Naive B cell (primary cell): ENCODE data around the gene RANBP17. TPM values are rescaled to one million over a fixed set of nuclear protein-coding genes. Genes with fewer than 3 reads are reported as not detected.

Experiments used
- ATAC-seq, 2 donors: fragments of 150-1000 bp; cut with Tn5 transposase; 2 replicates each; pipeline ENCODE4 v1.10.0; 2021; ENCODE audit warnings: low read depth in 2 of 2, mild to moderate bottlenecking in 2 of 2, moderate library complexity in 2 of 2
- DNase-seq: peaks from one replicate; pipeline ENCODE4 v3.0.0; 2022
- H3K27ac Mint-ChIP-seq, 6 donors: one replicate each; pipeline ENCODE4 v1.8.0; 2020 to 2022; ENCODE audit warnings: mild to moderate bottlenecking in 6 of 6, mixed read lengths in 6 of 6, moderate library complexity in 5 of 6, inconsistent platforms in 2 of 6
- H3K27me3 Mint-ChIP-seq, 3 donors: one replicate each; pipeline ENCODE4 v1.8.0; 2021 to 2022; ENCODE audit warnings: mixed read lengths in 3 of 3, mild to moderate bottlenecking in 1 of 3
- H3K36me3 Mint-ChIP-seq, 2 donors: one replicate each; pipeline ENCODE4 v1.8.0; 2020 to 2022; ENCODE audit warnings: mixed read lengths in 2 of 2, inconsistent platforms in 1 of 2, mild to moderate bottlenecking in 1 of 2
- H3K4me1 Mint-ChIP-seq, 3 donors: one replicate each; pipeline ENCODE4 v1.8.0; 2020 to 2022; ENCODE audit warnings: mixed read lengths in 3 of 3, inconsistent platforms in 1 of 3, mild to moderate bottlenecking in 1 of 3, moderate library complexity in 1 of 3
- H3K4me3 Mint-ChIP-seq, 8 donors: one replicate each; pipeline ENCODE4 v1.8.0; 2020 to 2022; ENCODE audit warnings: mild to moderate bottlenecking in 8 of 8, mixed read lengths in 8 of 8, moderate library complexity in 8 of 8, inconsistent platforms in 2 of 8
- H3K9me3 Mint-ChIP-seq, 7 donors: one replicate each; pipeline ENCODE4 v1.8.0; 2020 to 2022; ENCODE audit warnings: mixed read lengths in 7 of 7, mild to moderate bottlenecking in 5 of 7, inconsistent platforms in 2 of 7, moderate library complexity in 1 of 7
- polyA plus RNA-seq, 6 donors: library from polyadenylated mRNA; unstranded; fragments of 300-500 nt; fragmentation: Illumina TruSeq; gene quantifications; one replicate each; pipeline ENCODE4 v1.2.3, GENCODE V29; 2021; ENCODE audit warnings: low read depth in 6 of 6

The RANBP17 gene
- polyA plus RNA-seq, 6 donors from 2014 or later, result not detected

- Mint-ChIP-seq H3K4me1 (no peaks in the 10 kb centered on the region), H3K36me3 (no peaks in the 10 kb centered on the region), H3K27ac (no peak overlapping the region), H3K9me3 (no peaks in the 10 kb centered on the region), H3K4me3 (no peak overlapping the region), H3K27me3 (peaks cover 0 to 3% (median 0%) of the 10 kb centered on the region in 3 donors)
- DNase-seq (no peak), ATAC-seq (no peak)
These were observed 276.1 kb downstream of the RANBP17 start for GRCh38 chr5:171137768-171138525.

- Mint-ChIP-seq H3K36me3 (no peaks in the 10 kb centered on the region), H3K27me3 (peaks cover 0 to 7% (median 0%) of the 10 kb centered on the region in 3 donors), H3K4me3 (no peak overlapping the region), H3K4me1 (no peaks in the 10 kb centered on the region), H3K9me3 (no peaks in the 10 kb centered on the region), H3K27ac (no peak overlapping the region)
- DNase-seq (no peak), ATAC-seq (no peak)
These were observed 277.4 kb downstream of the RANBP17 start for GRCh38 chr5:171139227-171139626.

- DNase-seq (no peak), ATAC-seq (no peak)
- Mint-ChIP-seq H3K4me3 (no peak overlapping the region), H3K27me3 (peaks cover 0 to 4% (median 0%) of the 10 kb centered on the region in 3 donors), H3K9me3 (no peaks in the 10 kb centered on the region), H3K4me1 (no peaks in the 10 kb centered on the region), H3K36me3 (no peaks in the 10 kb centered on the region), H3K27ac (no peak overlapping the region)
These were observed 280.8 kb downstream of the RANBP17 start for GRCh38 chr5:171142617-171143016.

- Mint-ChIP-seq H3K27ac (no peak overlapping the region), H3K4me1 (no peaks in the 10 kb centered on the region), H3K27me3 (peaks cover 0 to 4% (median 0%) of the 10 kb centered on the region in 3 donors), H3K4me3 (no peak overlapping the region), H3K9me3 (no peaks in the 10 kb centered on the region), H3K36me3 (no peaks in the 10 kb centered on the region)
- no peak for ATAC-seq
- no peak for DNase-seq
These were observed 281.4 kb downstream of the RANBP17 start for GRCh38 chr5:171143171-171143570.

GRCh38 chr5:171143926-171144325, 282.1 kb downstream of the RANBP17 start:
- Mint-ChIP-seq H3K27ac (no peak overlapping the region), H3K4me3 (no peak overlapping the region), H3K36me3 (no peaks in the 10 kb centered on the region), H3K27me3 (peaks cover 0 to 4% (median 0%) of the 10 kb centered on the region in 3 donors), H3K4me1 (no peaks in the 10 kb centered on the region), H3K9me3 (no peaks in the 10 kb centered on the region)
- ATAC-seq (no peak), DNase-seq (no peak)

- no peak overlapping the region for H3K4me3 Mint-ChIP-seq
- no peaks in the 10 kb centered on the region for H3K36me3 Mint-ChIP-seq
- H3K27me3 Mint-ChIP-seq, result no peaks in the 10 kb centered on the region
- no peak overlapping the region for H3K27ac Mint-ChIP-seq
- no peak for ATAC-seq
- no peak for DNase-seq
- peaks cover 0 to 7% (median 0%) of the 10 kb centered on the region in 3 donors for H3K4me1 Mint-ChIP-seq
- no peaks in the 10 kb centered on the region for H3K9me3 Mint-ChIP-seq
These were observed 287.5 kb downstream of the RANBP17 start for GRCh38 chr5:171149333-171149732.

- DNase-seq, result no peak
- Mint-ChIP-seq H3K4me3 (no peak overlapping the region), H3K36me3 (no peaks in the 10 kb centered on the region), H3K27me3 (no peaks in the 10 kb centered on the region), H3K4me1 (peaks cover 0 to 12% (median 0%) of the 10 kb centered on the region in 3 donors), H3K27ac (no peak overlapping the region), H3K9me3 (no peaks in the 10 kb centered on the region)
- no peak for ATAC-seq
These were observed 288.0 kb downstream of the RANBP17 start for GRCh38 chr5:171149772-171150171.

GRCh38 chr5:171152382-171152781, 290.6 kb downstream of the RANBP17 start:
- Mint-ChIP-seq H3K27me3 (no peaks in the 10 kb centered on the region), H3K27ac (no peak overlapping the region), H3K9me3 (no peaks in the 10 kb centered on the region), H3K36me3 (no peaks in the 10 kb centered on the region), H3K4me1 (peaks cover 0 to 12% (median 0%) of the 10 kb centered on the region in 3 donors), H3K4me3 (no peak overlapping the region)
- no peak for DNase-seq
- ATAC-seq, result no peak

GRCh38 chr5:171155621-171156020, 293.8 kb downstream of the RANBP17 start:
- Mint-ChIP-seq H3K4me3 (no peak overlapping the region), H3K27me3 (no peaks in the 10 kb centered on the region), H3K4me1 (peaks cover 0 to 12% (median 0%) of the 10 kb centered on the region in 3 donors), H3K27ac (no peak overlapping the region), H3K36me3 (no peaks in the 10 kb centered on the region), H3K9me3 (no peaks in the 10 kb centered on the region)
- ATAC-seq (no peak), DNase-seq (no peak)

GRCh38 chr5:171157276-171157675, 295.5 kb downstream of the RANBP17 start:
- Mint-ChIP-seq H3K27ac (no peak overlapping the region), H3K4me1 (peaks cover 0 to 12% (median 0%) of the 10 kb centered on the region in 3 donors), H3K36me3 (no peaks in the 10 kb centered on the region), H3K4me3 (no peak overlapping the region), H3K9me3 (no peaks in the 10 kb centered on the region), H3K27me3 (no peaks in the 10 kb centered on the region)
- DNase-seq, result no peak
- no peak for ATAC-seq

GRCh38 chr5:171157775-171158174, 296.0 kb downstream of the RANBP17 start:
- Mint-ChIP-seq H3K4me3 (no peak overlapping the region), H3K9me3 (no peaks in the 10 kb centered on the region), H3K27ac (no peak overlapping the region), H3K36me3 (no peaks in the 10 kb centered on the region), H3K4me1 (peaks cover 0 to 12% (median 0%) of the 10 kb centered on the region in 3 donors), H3K27me3 (no peaks in the 10 kb centered on the region)
- DNase-seq (no peak), ATAC-seq (no peak)

- Mint-ChIP-seq H3K36me3 (no peaks in the 10 kb centered on the region), H3K27ac (peak overlapping the region in 1 of 6 donors; percentile 33), H3K9me3 (no peaks in the 10 kb centered on the region), H3K27me3 (no peaks in the 10 kb centered on the region), H3K4me3 (no peak overlapping the region), H3K4me1 (peaks cover 0 to 9% (median 0%) of the 10 kb centered on the region in 3 donors)
- DNase-seq, result no peak
- ATAC-seq, result no peak
These were observed 296.8 kb downstream of the RANBP17 start for GRCh38 chr5:171158581-171158980.

GRCh38 chr5:171162165-171162564, 300.3 kb downstream of the RANBP17 start:
- ATAC-seq (no peak), DNase-seq (no peak)
- Mint-ChIP-seq H3K9me3 (no peaks in the 10 kb centered on the region), H3K4me3 (no peak overlapping the region), H3K36me3 (no peaks in the 10 kb centered on the region), H3K4me1 (no peaks in the 10 kb centered on the region), H3K27me3 (peaks cover 0 to 5% (median 4%) of the 10 kb centered on the region in 3 donors), H3K27ac (no peak overlapping the region)

- no peaks in the 10 kb centered on the region for H3K9me3 Mint-ChIP-seq
- ATAC-seq (no peak), DNase-seq (no peak)
- peaks cover 0 to 5% (median 4%) of the 10 kb centered on the region in 3 donors for H3K27me3 Mint-ChIP-seq
- no peaks in the 10 kb centered on the region for H3K36me3 Mint-ChIP-seq
- no peak overlapping the region for H3K27ac Mint-ChIP-seq
- H3K4me1 Mint-ChIP-seq, result no peaks in the 10 kb centered on the region
- no peak overlapping the region for H3K4me3 Mint-ChIP-seq
These were observed 300.8 kb downstream of the RANBP17 start for GRCh38 chr5:171162596-171162995.
